Measurements from ENCODE around the gene GRIN3B.
A peak's percentile ranks its signal among the peaks of the same experiment; 100 is the strongest.
"Not testable (repeated sequence)": the region's sequence is repeated elsewhere in the genome, so short reads cannot be mapped to it uniquely, and the experiment has no call there.

The GRIN3B gene

GRCh38 chr19:1023883-1024188, 23.6 kb downstream of the GRIN3B start:
- not testable (repeated sequence) for DNase-seq

- not testable (repeated sequence) for DNase-seq
These were observed 24.9 kb downstream of the GRIN3B start for GRCh38 chr19:1025080-1025479.

- DNase-seq = peak; percentile 90
These were observed 26.0 kb downstream of the GRIN3B start, which contains the start of gene CNN2 for GRCh38 chr19:1025960-1026782. TSS of gene CNN2 (plus strand) at chr19:1026608. CDS start at chr19:1026662, 54 bp downstream.

GRCh38 chr19:1026783-1027649, 26.8 kb downstream of the GRIN3B start:
- DNase-seq = no peak

GRCh38 chr19:1027650-1028061, 27.4 kb downstream of the GRIN3B start:
- no peak for DNase-seq

GRCh38 chr19:1028062-1028926, 28.1 kb downstream of the GRIN3B start:
- peak; percentile 93 for DNase-seq

GRCh38 chr19:1032264-1032867, 32.1 kb downstream of the GRIN3B start:
- no peak for DNase-seq

- no peak for DNase-seq
These were observed 35.9 kb downstream of the GRIN3B start for GRCh38 chr19:1035998-1036621.

GRCh38 chr19:1037621-1038064, 37.4 kb downstream of the GRIN3B start:
- DNase-seq = no peak

GRCh38 chr19:1038978-1039645, 38.9 kb downstream of the GRIN3B start:
- no peak for DNase-seq

GRCh38 chr19:1039646-1040475, 39.6 kb downstream of the GRIN3B start, which contains the start of gene ABCA7:
TSS of gene ABCA7 (plus strand) at chr19:1040107. CDS start at chr19:1041362, 1,255 bp downstream.
- DNase-seq = peak; percentile 95

- DNase-seq = peak; percentile 89
These were observed 40.5 kb downstream of the GRIN3B start for GRCh38 chr19:1040476-1041271.

GRCh38 chr19:1041272-1041834, 41.1 kb downstream of the GRIN3B start:
- no peak for DNase-seq

- DNase-seq = peak; percentile 73
These were observed 41.8 kb downstream of the GRIN3B start for GRCh38 chr19:1041835-1042685.

GRCh38 chr19:1042689-1043511, 42.7 kb downstream of the GRIN3B start:
- DNase-seq = no peak

GRCh38 chr19:1045247-1045603, 45.0 kb downstream of the GRIN3B start:
- no peak for DNase-seq

GRCh38 chr19:1046117-1046626, 46.0 kb downstream of the GRIN3B start:
- DNase-seq = no peak
